Mesothelial cell of epicardium (in vitro differentiated cells): ENCODE results near the gene PHKB. TPM values are rescaled to one million over a fixed set of nuclear protein-coding genes. Genes with fewer than 3 reads are reported as not detected.

Experiments used
- DNase-seq, 2 experiments: peaks; one replicate each; pipeline ENCODE4 v3.0.0; 2021; ENCODE audit warnings: low spot score in 2 of 2; ENCODE audit not compliant: unreplicated experiment in 2 of 2
- H3K27ac Mint-ChIP-seq: 2 replicates; pipeline ENCODE4 v1.8.0; 2021; ENCODE audit warnings: mixed read lengths
- H3K27me3 Mint-ChIP-seq: 2 replicates; pipeline ENCODE4 v1.8.0; 2021; ENCODE audit warnings: low read depth, mixed read lengths
- H3K36me3 Mint-ChIP-seq: 2 replicates; pipeline ENCODE4 v1.8.0; 2021; ENCODE audit warnings: mixed read lengths
- H3K4me1 Mint-ChIP-seq: 2 replicates; pipeline ENCODE4 v1.8.0; 2021; ENCODE audit warnings: mixed read lengths
- H3K4me3 Mint-ChIP-seq: 2 replicates; pipeline ENCODE4 v1.8.0; 2021; ENCODE audit warnings: mild to moderate bottlenecking, moderate library complexity, mixed read lengths
- H3K9me3 Mint-ChIP-seq: 2 replicates; pipeline ENCODE4 v1.8.0; 2021; ENCODE audit warnings: mixed read lengths
- CTCF ChIP-seq: fragments of 200-600 bp; sonication (generic); IDR thresholded peaks from one replicate; pipeline ENCODE4 v1.5.0; 2021; ENCODE audit warnings: antibody characterized with exemption; ENCODE audit not compliant: unreplicated experiment
- total RNA-seq: library from RNA; stranded (reverse); gene quantifications from 3 replicates; pipeline ENCODE4 v1.2.1, GENCODE V29; 2021

Gene PHKB
- total RNA-seq, 1 donor from 2014 or later: 68.1 TPM

GRCh38 chr16:47700857-47701587, 239.9 kb downstream of the PHKB start:
- H3K4me3 Mint-ChIP-seq: no peak overlapping the region
- DNase-seq: no peak
- no peaks in the 10 kb centered on the region for H3K4me1 Mint-ChIP-seq
- no peak for TF ChIP-seq CTCF
- peaks cover 32% of the 10 kb centered on the region for H3K36me3 Mint-ChIP-seq
- no peak overlapping the region for H3K27ac Mint-ChIP-seq
- peaks cover 11% of the 10 kb centered on the region for H3K9me3 Mint-ChIP-seq
- no peaks in the 10 kb centered on the region for H3K27me3 Mint-ChIP-seq

GRCh38 chr16:47705266-47705665, 244.1 kb downstream of the PHKB start:
- H3K9me3 Mint-ChIP-seq: peaks cover 11% of the 10 kb centered on the region
- TF ChIP-seq CTCF: no peak
- no peaks in the 10 kb centered on the region for H3K27me3 Mint-ChIP-seq
- no peak overlapping the region for H3K27ac Mint-ChIP-seq
- H3K4me1 Mint-ChIP-seq: no peaks in the 10 kb centered on the region
- no peak for DNase-seq
- peaks cover 16% of the 10 kb centered on the region for H3K36me3 Mint-ChIP-seq
- H3K4me3 Mint-ChIP-seq: no peak overlapping the region

- Mint-ChIP-seq H3K4me1 (peaks cover 19% of the 10 kb centered on the region), H3K9me3 (peaks cover 5% of the 10 kb centered on the region), H3K27me3 (peaks cover 33% of the 10 kb centered on the region), H3K27ac (no peak overlapping the region), H3K36me3 (no peaks in the 10 kb centered on the region), H3K4me3 (no peak overlapping the region)
- no peak for TF ChIP-seq CTCF
- DNase-seq: no peak
Observed at GRCh38 chr16:47711809-47712208, 250.7 kb downstream of the PHKB start.

- H3K36me3 Mint-ChIP-seq: no peaks in the 10 kb centered on the region
Observed at GRCh38 chr16:47712276-47713224, 251.4 kb downstream of the PHKB start.

GRCh38 chr16:47713225-47713595, 252.1 kb downstream of the PHKB start:
- H3K27me3 Mint-ChIP-seq: peaks cover 33% of the 10 kb centered on the region
- no peak for DNase-seq
- no peaks in the 10 kb centered on the region for H3K36me3 Mint-ChIP-seq
- H3K4me1 Mint-ChIP-seq: peaks cover 25% of the 10 kb centered on the region
- H3K9me3 Mint-ChIP-seq: peaks cover 5% of the 10 kb centered on the region
- no peak overlapping the region for H3K27ac Mint-ChIP-seq
- no peak for TF ChIP-seq CTCF
- H3K4me3 Mint-ChIP-seq: no peak overlapping the region

More at GRCh38 chr16:47712276-47713224, 251.4 kb downstream of the PHKB start:
- H3K27ac Mint-ChIP-seq: no peak overlapping the region
- no peak for DNase-seq
- no peak overlapping the region for H3K4me3 Mint-ChIP-seq
- H3K27me3 Mint-ChIP-seq: peaks cover 33% of the 10 kb centered on the region
- peaks cover 25% of the 10 kb centered on the region for H3K4me1 Mint-ChIP-seq
- H3K9me3 Mint-ChIP-seq: peaks cover 5% of the 10 kb centered on the region
- no peak for TF ChIP-seq CTCF
